HG03469 (cell line): Measurements from ENCODE around the gene TMEM220.

Experiments used
- ATAC-seq: cut with Tn5 transposase; IDR thresholded peaks from one replicate; pipeline ENCODE4 v1.9.1; 2021; ENCODE audit warnings: mild to moderate bottlenecking, moderate library complexity, moderate number of reproducible peaks; ENCODE audit not compliant: unreplicated experiment

The TMEM220 gene

DNA sequence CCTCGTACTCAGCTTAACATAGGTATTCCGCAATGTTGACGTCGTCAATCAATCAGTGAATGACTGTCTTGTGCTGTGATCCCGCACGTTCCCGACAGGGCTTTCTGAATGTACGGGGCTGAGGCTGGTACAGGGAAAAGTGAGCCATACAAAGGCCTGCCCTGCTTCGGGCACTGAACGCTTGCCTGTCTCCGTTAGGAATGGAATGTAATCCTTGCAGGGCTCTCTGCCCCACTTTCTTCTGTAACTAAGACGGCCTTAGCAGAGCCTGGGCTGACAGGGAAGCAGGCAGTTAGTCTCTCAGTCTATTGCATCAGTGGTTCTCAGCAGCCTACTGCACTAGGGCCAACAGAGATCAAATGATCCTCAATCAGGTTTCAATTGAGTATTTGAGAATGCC, 56.5 kb downstream of the TMEM220 start:
- ATAC-seq: no peak

DNA sequence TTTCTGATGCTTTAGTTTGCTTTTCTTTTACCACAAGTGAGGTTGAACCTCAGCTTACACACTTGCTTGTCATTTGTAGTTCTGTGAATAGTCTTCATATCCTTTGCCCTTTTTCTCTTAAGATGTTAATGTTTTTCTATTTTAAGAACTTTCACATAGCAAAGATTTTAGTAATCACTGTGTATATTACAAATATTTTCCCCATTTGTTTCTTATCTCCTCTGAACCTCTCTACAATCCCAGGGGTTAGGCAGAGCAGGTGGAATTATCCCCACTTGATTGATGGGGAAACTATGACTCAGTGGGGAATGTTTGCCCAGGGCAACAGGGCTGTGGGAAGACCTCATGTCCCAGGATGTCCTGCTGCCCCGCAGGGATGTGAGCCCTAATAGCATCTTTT, 61.0 kb downstream of the TMEM220 start:
- no peak for ATAC-seq

DNA sequence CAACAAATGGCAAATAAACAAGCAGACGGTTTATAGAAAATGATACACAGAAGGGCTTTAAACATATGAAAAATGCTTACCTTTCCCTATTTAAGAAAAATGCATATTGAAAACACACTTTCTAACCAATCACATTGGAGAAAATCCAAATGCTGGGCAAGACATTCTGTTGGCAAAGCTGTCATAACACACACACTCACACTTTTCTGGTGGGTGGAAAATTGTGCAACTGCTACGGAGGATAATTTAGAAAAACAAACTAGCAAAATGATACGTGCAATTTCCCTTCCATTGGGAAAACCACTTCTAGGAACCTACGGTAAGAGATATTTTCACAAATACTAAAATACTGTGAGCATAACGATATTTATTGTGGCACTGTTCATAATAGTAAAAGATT, 62.9 kb downstream of the TMEM220 start:
- no peak for ATAC-seq

DNA sequence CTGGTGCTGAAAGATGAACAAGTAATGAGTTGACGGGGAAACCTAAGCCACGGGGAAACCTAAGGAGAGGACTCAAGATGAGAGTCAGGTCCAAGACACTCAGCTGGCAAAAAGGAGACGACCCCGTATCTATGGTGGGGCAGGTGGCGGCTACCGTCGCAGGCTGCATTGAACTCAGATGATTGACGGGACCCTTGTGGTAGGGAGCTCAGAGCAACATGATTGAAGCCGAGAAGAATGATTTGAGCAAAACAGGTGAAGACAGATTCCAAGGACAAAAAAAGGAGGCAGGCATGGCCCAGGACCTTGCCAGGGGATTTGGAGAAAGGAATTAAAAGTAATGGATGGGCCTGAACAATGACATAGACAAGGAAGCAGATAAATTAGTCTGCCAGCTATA, 65.3 kb downstream of the TMEM220 start:
- no peak for ATAC-seq
